Measurements from ENCODE around the gene CSTA.

DNA sequence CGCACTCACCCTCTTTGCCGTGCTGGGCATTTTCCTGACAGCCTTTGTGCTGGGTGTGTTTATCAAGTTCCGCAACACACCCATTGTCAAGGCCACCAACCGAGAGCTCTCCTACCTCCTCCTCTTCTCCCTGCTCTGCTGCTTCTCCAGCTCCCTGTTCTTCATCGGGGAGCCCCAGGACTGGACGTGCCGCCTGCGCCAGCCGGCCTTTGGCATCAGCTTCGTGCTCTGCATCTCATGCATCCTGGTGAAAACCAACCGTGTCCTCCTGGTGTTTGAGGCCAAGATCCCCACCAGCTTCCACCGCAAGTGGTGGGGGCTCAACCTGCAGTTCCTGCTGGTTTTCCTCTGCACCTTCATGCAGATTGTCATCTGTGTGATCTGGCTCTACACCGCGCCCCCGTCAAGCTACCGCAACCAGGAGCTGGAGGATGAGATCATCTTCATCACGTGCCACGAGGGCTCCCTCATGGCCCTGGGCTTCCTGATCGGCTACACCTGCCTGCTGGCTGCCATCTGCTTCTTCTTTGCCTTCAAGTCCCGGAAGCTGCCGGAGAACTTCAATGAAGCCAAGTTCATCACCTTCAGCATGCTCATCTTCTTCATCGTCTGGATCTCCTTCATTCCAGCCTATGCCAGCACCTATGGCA lies 41.1 kb upstream of the CSTA start:
- TF ChIP-seq, protein P1, sequence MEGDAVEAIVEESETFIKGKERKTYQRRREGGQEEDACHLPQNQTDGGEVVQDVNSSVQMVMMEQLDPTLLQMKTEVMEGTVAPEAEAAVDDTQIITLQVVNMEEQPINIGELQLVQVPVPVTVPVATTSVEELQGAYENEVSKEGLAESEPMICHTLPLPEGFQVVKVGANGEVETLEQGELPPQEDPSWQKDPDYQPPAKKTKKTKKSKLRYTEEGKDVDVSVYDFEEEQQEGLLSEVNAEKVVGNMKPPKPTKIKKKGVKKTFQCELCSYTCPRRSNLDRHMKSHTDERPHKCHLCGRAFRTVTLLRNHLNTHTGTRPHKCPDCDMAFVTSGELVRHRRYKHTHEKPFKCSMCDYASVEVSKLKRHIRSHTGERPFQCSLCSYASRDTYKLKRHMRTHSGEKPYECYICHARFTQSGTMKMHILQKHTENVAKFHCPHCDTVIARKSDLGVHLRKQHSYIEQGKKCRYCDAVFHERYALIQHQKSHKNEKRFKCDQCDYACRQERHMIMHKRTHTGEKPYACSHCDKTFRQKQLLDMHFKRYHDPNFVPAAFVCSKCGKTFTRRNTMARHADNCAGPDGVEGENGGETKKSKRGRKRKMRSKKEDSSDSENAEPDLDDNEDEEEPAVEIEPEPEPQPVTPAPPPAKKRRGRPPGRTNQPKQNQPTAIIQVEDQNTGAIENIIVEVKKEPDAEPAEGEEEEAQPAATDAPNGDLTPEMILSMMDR (IDR thresholded peaks at IDR 0.05), result no peak
- no peak for TF ChIP-seq POLR2A (IDR thresholded peaks at IDR 0.05)
